Sigmoid colon (tissue), 3 donors: ENCODE measurements around the gene MIOS.

Experiments used
- POLR2A ChIP-seq, 2 donors: fragments of 450-650 bp; IDR thresholded peaks; one replicate each; pipeline ENCODE4 v1.6.1; 2016; ENCODE audit warnings: antibody characterized with exemption in 2 of 2, mild to moderate bottlenecking in 2 of 2, moderate library complexity in 2 of 2
- TF ChIP-seq, protein P1 (sequence below), 4 experiments: fragments of 450-650 bp in 3 of 4; fragments of 200-600 bp in 1 of 4; IDR thresholded peaks; one replicate each; pipeline ENCODE4 v1.5.1; 2016 to 2019; ENCODE audit warnings: antibody characterized with exemption in 4 of 4, mild to moderate bottlenecking in 3 of 4, moderate library complexity in 2 of 4

DNA sequence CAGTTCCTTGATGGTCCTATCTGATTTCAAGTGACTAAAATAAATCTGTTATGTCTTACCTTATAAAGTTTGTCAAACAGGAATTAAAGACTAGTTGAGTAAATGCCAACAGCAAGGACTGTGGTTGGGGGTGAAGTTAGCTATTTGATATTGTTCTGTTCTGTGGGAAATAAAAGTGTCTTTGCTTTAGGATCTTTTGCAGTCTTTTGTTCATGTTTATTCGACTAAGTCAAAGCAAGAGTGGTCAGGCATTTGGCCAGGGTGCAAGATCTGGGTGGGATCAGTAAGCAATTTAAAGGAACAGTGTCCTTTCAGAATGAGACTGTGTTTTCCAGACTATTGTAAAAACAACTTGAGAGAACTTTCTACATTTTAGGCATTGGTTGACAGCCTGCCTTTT is 31.0 kb upstream of the MIOS start, which contains the start of gene COL28A1:
- TF ChIP-seq, protein P1, sequence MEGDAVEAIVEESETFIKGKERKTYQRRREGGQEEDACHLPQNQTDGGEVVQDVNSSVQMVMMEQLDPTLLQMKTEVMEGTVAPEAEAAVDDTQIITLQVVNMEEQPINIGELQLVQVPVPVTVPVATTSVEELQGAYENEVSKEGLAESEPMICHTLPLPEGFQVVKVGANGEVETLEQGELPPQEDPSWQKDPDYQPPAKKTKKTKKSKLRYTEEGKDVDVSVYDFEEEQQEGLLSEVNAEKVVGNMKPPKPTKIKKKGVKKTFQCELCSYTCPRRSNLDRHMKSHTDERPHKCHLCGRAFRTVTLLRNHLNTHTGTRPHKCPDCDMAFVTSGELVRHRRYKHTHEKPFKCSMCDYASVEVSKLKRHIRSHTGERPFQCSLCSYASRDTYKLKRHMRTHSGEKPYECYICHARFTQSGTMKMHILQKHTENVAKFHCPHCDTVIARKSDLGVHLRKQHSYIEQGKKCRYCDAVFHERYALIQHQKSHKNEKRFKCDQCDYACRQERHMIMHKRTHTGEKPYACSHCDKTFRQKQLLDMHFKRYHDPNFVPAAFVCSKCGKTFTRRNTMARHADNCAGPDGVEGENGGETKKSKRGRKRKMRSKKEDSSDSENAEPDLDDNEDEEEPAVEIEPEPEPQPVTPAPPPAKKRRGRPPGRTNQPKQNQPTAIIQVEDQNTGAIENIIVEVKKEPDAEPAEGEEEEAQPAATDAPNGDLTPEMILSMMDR (IDR thresholded peaks at IDR 0.05) = no peak
- no peak for TF ChIP-seq POLR2A (IDR thresholded peaks at IDR 0.05)
